ENCODE measurements around the gene EXOSC10. TPM values are rescaled to one million over a fixed set of nuclear protein-coding genes. Genes with fewer than 3 reads are reported as not detected.

Gene EXOSC10
- total RNA-seq, 1 donor from 2014 or later, result 47.7 TPM

- ATAC-seq (no peak), DNase-seq (no peak)
- intact Hi-C loops (cut with DNase I), result no loop called here
- H3K36me3 ChIP-seq, result peaks cover 100% of the 10 kb centered on the region
- no peak for TF ChIP-seq CTCF (IDR thresholded peaks at IDR 0.05)
- no peaks in the 10 kb centered on the region for H3K4me1 ChIP-seq
- no peaks in the 10 kb centered on the region for H3K27me3 ChIP-seq (ENCODE audit: low read depth)
- H3K27ac ChIP-seq, result no peak overlapping the region
- no peak overlapping the region for H3K4me3 ChIP-seq
- no peaks in the 10 kb centered on the region for H3K9me3 ChIP-seq
Measured at GRCh38 chr1:11126569-11126968, 26.9 kb upstream of the EXOSC10 start.

- ATAC-seq (no peak), DNase-seq (no peak)
- intact Hi-C loops (cut with DNase I), result no loop called here
- no peak for TF ChIP-seq CTCF (IDR thresholded peaks at IDR 0.05)
- Histone ChIP-seq H3K9me3 (no peaks in the 10 kb centered on the region), H3K27ac (no peak overlapping the region), H3K4me1 (no peaks in the 10 kb centered on the region), H3K27me3 (ENCODE audit: low read depth) (no peaks in the 10 kb centered on the region), H3K36me3 (peaks cover 100% of the 10 kb centered on the region), H3K4me3 (no peak overlapping the region)
Measured at GRCh38 chr1:11125931-11126330, 26.3 kb upstream of the EXOSC10 start.

- no peak for ATAC-seq
- no peaks in the 10 kb centered on the region for H3K9me3 ChIP-seq
- DNase-seq, result no peak
- H3K27me3 ChIP-seq (ENCODE audit: low read depth), result no peaks in the 10 kb centered on the region
- no peak overlapping the region for H3K4me3 ChIP-seq
- TF ChIP-seq CTCF (IDR thresholded peaks at IDR 0.05), result no peak
- H3K36me3 ChIP-seq, result peaks cover 100% of the 10 kb centered on the region
- no peaks in the 10 kb centered on the region for H3K4me1 ChIP-seq
- H3K27ac ChIP-seq, result no peak overlapping the region
- intact Hi-C loops (cut with DNase I), result no loop called here
Measured at GRCh38 chr1:11124965-11125364, 25.3 kb upstream of the EXOSC10 start.

GRCh38 chr1:11116318-11116717, 16.6 kb upstream of the EXOSC10 start:
- ATAC-seq (no peak), DNase-seq (no peak)
- Histone ChIP-seq H3K27ac (no peak overlapping the region), H3K4me3 (no peak overlapping the region), H3K27me3 (ENCODE audit: low read depth) (no peaks in the 10 kb centered on the region), H3K4me1 (no peaks in the 10 kb centered on the region), H3K36me3 (peaks cover 91% of the 10 kb centered on the region), H3K9me3 (no peaks in the 10 kb centered on the region)
- no peak for TF ChIP-seq CTCF (IDR thresholded peaks at IDR 0.05)
- intact Hi-C loops (cut with DNase I), result no loop called here

GRCh38 chr1:11114966-11115365, 15.3 kb upstream of the EXOSC10 start:
- Histone ChIP-seq H3K27me3 (ENCODE audit: low read depth) (no peaks in the 10 kb centered on the region), H3K4me3 (no peak overlapping the region), H3K27ac (no peak overlapping the region), H3K36me3 (peaks cover 91% of the 10 kb centered on the region), H3K9me3 (no peaks in the 10 kb centered on the region), H3K4me1 (no peaks in the 10 kb centered on the region)
- ATAC-seq, result no peak
- no peak for DNase-seq
- TF ChIP-seq CTCF (IDR thresholded peaks at IDR 0.05), result no peak
- intact Hi-C loops (cut with DNase I), result no loop called here

Measured in lower lobe of right lung (tissue), 2 donors.